HepG2 (cell line): ENCODE results near the gene TMEM145. TPM values are rescaled to one million over a fixed set of nuclear protein-coding genes. Genes with fewer than 3 reads are reported as not detected.
A peak's percentile ranks its signal among the peaks of the same experiment; 100 is the strongest.

Experiments
- IRF9 ChIP-seq: sonication (generic); formaldehyde crosslinking; IDR thresholded peaks from 2 replicates; pipeline ENCODE4 v1.8.0; 2022; ENCODE audit warnings: missing genetic modification reagents, mild to moderate bottlenecking, borderline replicate concordance
- KLF15 ChIP-seq: sonication (generic); formaldehyde crosslinking; IDR thresholded peaks from 2 replicates; pipeline ENCODE4 v1.8.1; 2023; ENCODE audit warnings: borderline replicate concordance, mild to moderate bottlenecking, inconsistent platforms, missing genetic modification reagents, mixed read lengths
- MXD4 ChIP-seq: IDR thresholded peaks from 2 replicates; pipeline ENCODE4 v1.6.1; 2016; ENCODE audit warnings: mild to moderate bottlenecking, missing biosample characterization, missing genetic modification reagents
- SMC3 ChIP-seq: IDR thresholded peaks from 2 replicates; pipeline ENCODE4 v1.6.1; 2011; ENCODE audit warnings: low read length, improper control_type of control experiment
- SRY ChIP-seq: sonication (generic); formaldehyde crosslinking; IDR thresholded peaks from 2 replicates; pipeline ENCODE4 v1.8.0; 2022; ENCODE audit warnings: mild to moderate bottlenecking, missing genetic modification reagents
- TEAD2 ChIP-seq: sonication (generic); formaldehyde crosslinking; IDR thresholded peaks from 2 replicates; pipeline ENCODE4 v1.9.0; 2021; ENCODE audit warnings: missing genetic modification reagents
- TEAD3 ChIP-seq: optimal IDR thresholded peaks from 2 replicates; pipeline ENCODE3; 2016; ENCODE audit warnings: borderline replicate concordance
- ZNF773 ChIP-seq: sonication (generic); formaldehyde crosslinking; IDR thresholded peaks from 2 replicates; pipeline ENCODE4 v1.4.0; 2020; ENCODE audit warnings: missing genetic modification reagents, borderline replicate concordance
- ZNF883 ChIP-seq: sonication (generic); formaldehyde crosslinking; IDR thresholded peaks from 2 replicates; pipeline ENCODE4 v1.5.1; 2020; ENCODE audit warnings: mild to moderate bottlenecking, missing genetic modification reagents; ENCODE audit errors: not compliant biosample characterization
- ZSCAN12 ChIP-seq: sonication (generic); formaldehyde crosslinking; IDR thresholded peaks from 2 replicates; pipeline ENCODE4 v1.9.0; 2021; ENCODE audit warnings: mild to moderate bottlenecking, missing genetic modification reagents
- polyA plus RNA-seq, 8 experiments: library from polyadenylated mRNA; depleted of rRNA in 3 of 8; stranded (reverse) in 7 of 8; unstranded in 1 of 8; fragments of >200 nt; fragmentation: Illumina TruSeq in 4 of 8; extraction: Trizol in 4 of 8; gene quantifications; 2 replicates each; pipeline versions ENCODE4 v1.2.1 to v1.2.3, GENCODE V29; 2011 to 2016; ENCODE audit warnings: low read depth in 4 of 8, missing spikeins in 1 of 8, mixed read lengths in 1 of 8; ENCODE audit not compliant: insufficient read depth in 1 of 8
- total RNA-seq, 5 experiments: library from RNA; depleted of rRNA; stranded (reverse); fragments of >200 nt; fragmentation: Illumina TruSeq; extraction: Trizol; gene quantifications; 2 replicates each; pipeline ENCODE4 v1.2.3, GENCODE V29; 2016; ENCODE audit warnings: low read depth in 1 of 5

Gene TMEM145
- total and polyA plus RNA-seq, 2 of the 13 experiments (the other 11 are each of a cell fraction or from before 2014, with no cell fraction given) = 0.07 to 5.1 TPM

GRCh38 chr19:42279155-42279901 is 33.8 kb upstream of the TMEM145 start (continued):
- no peak for TF ChIP-seq ZNF773 (CRISPR knock-in tag)
- TF ChIP-seq TEAD2 (CRISPR knock-in tag) = 0 out of 2 replicates have a peak, but pooled peaks have one; percentile 33
- 0 out of 2 replicates have a peak, but pooled peaks have one; percentile 21 for TF ChIP-seq SMC3
- TF ChIP-seq TEAD3 = peak; percentile 14
- TF ChIP-seq MXD4 (CRISPR knock-in tag) = 0 out of 2 replicates have a peak, but pooled peaks have one; percentile 9
- 0 out of 2 replicates have a peak, but pooled peaks have one; percentile 1 for TF ChIP-seq KLF15 (CRISPR knock-in tag)
- peak; percentile 25 for TF ChIP-seq ZNF883
- no peak for TF ChIP-seq ZSCAN12 (CRISPR knock-in tag)
- TF ChIP-seq SRY (CRISPR knock-in tag) = 0 out of 2 replicates have a peak, but pooled peaks have one; percentile 3
- TF ChIP-seq IRF9 = 0 out of 2 replicates have a peak, but pooled peaks have one; percentile 4
